Measurements from ENCODE around the gene LRRK1.

The LRRK1 gene

DNA sequence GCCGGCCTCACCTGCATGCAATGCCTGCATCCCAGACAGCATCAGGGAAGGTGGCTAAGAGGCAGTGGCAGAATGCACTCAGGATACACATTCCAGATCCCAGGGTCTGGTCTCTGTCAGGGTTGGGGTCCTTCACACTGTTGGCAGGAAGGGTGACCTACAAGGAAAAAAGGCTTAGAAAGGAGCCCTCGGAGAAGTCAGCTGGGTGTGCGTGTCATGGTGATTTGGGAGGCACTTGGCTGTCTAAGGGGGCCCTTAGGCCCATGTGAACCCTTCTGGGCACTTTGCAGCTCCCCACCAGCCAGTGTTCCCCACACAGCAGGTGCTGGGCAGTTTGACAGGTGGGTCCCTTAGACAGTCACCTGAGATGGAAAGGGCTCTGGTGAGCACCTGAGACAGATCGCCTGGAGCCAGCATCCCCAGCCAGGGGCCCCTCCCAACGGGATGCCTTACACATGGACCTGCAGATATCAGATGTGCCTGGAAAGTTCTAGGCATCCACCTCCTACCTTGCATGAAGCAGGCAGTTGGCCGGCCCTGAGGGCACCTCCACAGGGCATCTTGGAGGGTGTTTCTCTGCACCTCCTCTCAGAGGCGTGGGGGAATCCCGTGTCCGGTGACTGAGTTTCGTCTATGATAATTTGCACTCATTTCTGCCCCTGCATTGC is 131.6 kb downstream of the LRRK1 start:
- Histone ChIP-seq H2AFZ (ENCODE audit: insufficient read depth, low read length, poor library complexity) (no peak overlapping the region), H3K14ac (ENCODE audit: low read length) (no peak overlapping the region), H3K18ac (ENCODE audit: low read length) (no peak overlapping the region), H2BK5ac (ENCODE audit: low read depth, low read length, poor library complexity) (no peak overlapping the region), H3K36me3 (ENCODE audit: control insufficient read depth in 1 of 2, insufficient read depth in 2 of 2, low read length in 2 of 2) (no peaks in the 10 kb centered on the region), H3K79me1 (ENCODE audit: low read length) (no peaks in the 10 kb centered on the region), H3K9me3 (ENCODE audit: insufficient read depth, low read depth, low read length) (no peaks in the 10 kb centered on the region), H2BK12ac (ENCODE audit: low read length) (no peak overlapping the region), H3K79me2 (ENCODE audit: control insufficient read depth, insufficient read depth, low read length, poor library complexity) (no peaks in the 10 kb centered on the region), H3K4me3 (ENCODE audit: low read depth, low read length) (no peak overlapping the region), H3K27ac (ENCODE audit: low read depth, low read length) (no peak overlapping the region), H3K4me1 (ENCODE audit: control insufficient read depth in 1 of 2, insufficient read depth in 2 of 2, low read length in 2 of 2) (no peaks in the 10 kb centered on the region), H3K9ac (ENCODE audit: low read length) (no peak overlapping the region), H3K23ac (ENCODE audit: low read length) (no peak overlapping the region), H3K27me3 (ENCODE audit: insufficient read depth, low read length) (no peaks in the 10 kb centered on the region), H2AK5ac (ENCODE audit: low read length) (no peak overlapping the region), H3K4me2 (ENCODE audit: low read length) (no peak overlapping the region), H4K8ac (ENCODE audit: low read depth, low read length) (no peak overlapping the region), H2BK120ac (ENCODE audit: insufficient read depth, low read length, poor library complexity) (no peak overlapping the region), H4K12ac (ENCODE audit: low read depth, low read length) (no peak overlapping the region), H4K91ac (ENCODE audit: low read depth, low read length) (no peak overlapping the region), H3K4ac (ENCODE audit: low read depth, low read length) (no peak overlapping the region)
- DNase-seq = no peak
- no CpG with 5 or more reads among the region's 10 CpGs for WGBS (ENCODE audit: extremely low coverage, insufficient coverage, insufficient read length)

DNA sequence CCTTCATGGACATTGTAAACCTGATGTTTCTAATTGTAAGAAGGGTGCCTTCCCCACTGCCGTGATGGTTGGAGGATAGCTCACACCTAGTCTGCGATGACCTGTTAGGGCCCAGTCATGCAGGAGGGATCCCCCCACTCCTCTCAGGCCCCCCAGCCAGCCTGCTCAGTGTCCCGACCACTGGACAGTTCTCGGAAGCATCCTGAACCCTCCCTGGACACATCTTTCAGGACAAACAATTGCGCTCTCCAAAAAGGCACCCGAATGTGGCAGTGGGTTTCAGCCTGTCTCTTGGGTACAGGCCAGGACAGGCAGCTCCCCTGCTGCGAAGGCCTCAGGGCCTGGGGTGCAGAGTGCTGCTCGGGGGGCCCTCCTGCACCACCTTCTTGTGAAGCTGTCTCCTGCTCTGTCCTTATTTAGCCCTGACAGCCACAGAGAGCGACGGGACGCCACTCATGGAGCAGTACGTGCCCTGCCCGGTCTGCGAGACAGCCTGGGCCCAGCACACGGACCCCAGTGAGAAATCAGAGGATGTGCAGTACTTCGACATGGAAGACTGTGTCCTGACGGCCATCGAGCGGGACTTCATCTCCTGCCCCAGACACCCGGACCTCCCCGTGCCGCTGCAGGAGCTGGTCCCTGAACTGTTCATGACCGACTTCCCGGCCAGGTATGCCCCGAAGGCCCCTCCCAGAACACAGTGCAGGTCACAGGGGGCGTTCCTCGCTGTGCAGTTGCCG is 132.3 kb downstream of the LRRK1 start:
- Histone ChIP-seq H3K9me3 (ENCODE audit: insufficient read depth, low read depth, low read length) (no peaks in the 10 kb centered on the region), H3K27me3 (ENCODE audit: insufficient read depth, low read length) (no peaks in the 10 kb centered on the region), H2BK120ac (ENCODE audit: insufficient read depth, low read length, poor library complexity) (no peak overlapping the region), H3K36me3 (ENCODE audit: control insufficient read depth in 1 of 2, insufficient read depth in 2 of 2, low read length in 2 of 2) (no peaks in the 10 kb centered on the region), H2AFZ (ENCODE audit: insufficient read depth, low read length, poor library complexity) (no peak overlapping the region), H3K79me1 (ENCODE audit: low read length) (no peaks in the 10 kb centered on the region), H3K4ac (ENCODE audit: low read depth, low read length) (no peak overlapping the region), H4K91ac (ENCODE audit: low read depth, low read length) (no peak overlapping the region), H3K18ac (ENCODE audit: low read length) (no peak overlapping the region), H2BK12ac (ENCODE audit: low read length) (no peak overlapping the region), H3K23ac (ENCODE audit: low read length) (no peak overlapping the region), H2BK5ac (ENCODE audit: low read depth, low read length, poor library complexity) (no peak overlapping the region), H4K8ac (ENCODE audit: low read depth, low read length) (no peak overlapping the region), H4K12ac (ENCODE audit: low read depth, low read length) (no peak overlapping the region), H3K4me3 (ENCODE audit: low read depth, low read length) (no peak overlapping the region), H3K79me2 (ENCODE audit: control insufficient read depth, insufficient read depth, low read length, poor library complexity) (no peaks in the 10 kb centered on the region), H3K4me2 (ENCODE audit: low read length) (no peak overlapping the region), H3K4me1 (ENCODE audit: control insufficient read depth in 1 of 2, insufficient read depth in 2 of 2, low read length in 2 of 2) (no peaks in the 10 kb centered on the region), H3K9ac (ENCODE audit: low read length) (no peak overlapping the region), H2AK5ac (ENCODE audit: low read length) (no peak overlapping the region), H3K27ac (ENCODE audit: low read depth, low read length) (no peak overlapping the region), H3K14ac (ENCODE audit: low read length) (no peak overlapping the region)
- no peak for DNase-seq
- WGBS (ENCODE audit: extremely low coverage, insufficient coverage, insufficient read length) = no CpG with 5 or more reads among the region's 28 CpGs

DNA sequence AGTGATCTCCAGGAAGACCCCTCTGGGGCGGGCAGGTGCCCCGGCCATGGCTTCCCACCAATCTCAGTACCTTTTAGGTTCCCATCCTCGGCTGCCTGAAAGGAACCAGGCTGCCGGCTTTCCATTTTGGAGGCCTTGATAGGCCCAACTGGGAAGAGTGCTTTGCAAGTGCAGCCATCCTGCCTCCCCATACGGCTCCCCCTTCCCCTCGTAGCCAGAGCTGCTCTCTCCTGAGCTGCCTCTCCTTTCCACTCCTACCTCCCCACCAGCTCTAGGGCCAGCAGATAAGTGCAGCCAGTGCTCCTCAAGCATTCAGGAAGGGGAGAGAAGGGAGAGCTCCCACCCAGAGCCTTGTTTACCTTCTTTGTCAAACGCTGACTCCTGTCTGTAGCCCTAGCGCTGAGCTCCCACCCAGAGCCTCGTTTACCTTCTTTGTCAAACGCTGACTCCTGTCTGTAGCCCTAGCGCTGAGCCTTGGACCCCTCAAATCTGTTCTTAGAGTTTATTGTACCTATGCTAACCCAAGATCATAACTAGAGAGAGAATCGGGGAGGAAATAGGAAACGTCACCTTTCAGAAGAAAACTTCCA is 133.0 kb downstream of the LRRK1 start:
- no peaks in the 10 kb centered on the region for H3K27me3 ChIP-seq (ENCODE audit: insufficient read depth, low read length)
- no peak overlapping the region for H3K4me2 ChIP-seq (ENCODE audit: low read length)
- WGBS (ENCODE audit: extremely low coverage, insufficient coverage, insufficient read length) = no CpG with 5 or more reads among the region's 13 CpGs
- H3K79me2 ChIP-seq (ENCODE audit: control insufficient read depth, insufficient read depth, low read length, poor library complexity) = no peaks in the 10 kb centered on the region
- H3K18ac ChIP-seq (ENCODE audit: low read length) = no peak overlapping the region
- DNase-seq = no peak
- no peak overlapping the region for H3K27ac ChIP-seq (ENCODE audit: low read depth, low read length)
- H2AFZ ChIP-seq (ENCODE audit: insufficient read depth, low read length, poor library complexity) = no peak overlapping the region
- no peak overlapping the region for H3K14ac ChIP-seq (ENCODE audit: low read length)
- no peak overlapping the region for H4K91ac ChIP-seq (ENCODE audit: low read depth, low read length)
- no peak overlapping the region for H2BK5ac ChIP-seq (ENCODE audit: low read depth, low read length, poor library complexity)
- no peak overlapping the region for H4K12ac ChIP-seq (ENCODE audit: low read depth, low read length)
- no peak overlapping the region for H3K23ac ChIP-seq (ENCODE audit: low read length)
- no peaks in the 10 kb centered on the region for H3K9me3 ChIP-seq (ENCODE audit: insufficient read depth, low read depth, low read length)
- H3K9ac ChIP-seq (ENCODE audit: low read length) = no peak overlapping the region
- no peaks in the 10 kb centered on the region for H3K4me1 ChIP-seq (ENCODE audit: control insufficient read depth in 1 of 2, insufficient read depth in 2 of 2, low read length in 2 of 2)
- no peaks in the 10 kb centered on the region for H3K79me1 ChIP-seq (ENCODE audit: low read length)
- H3K36me3 ChIP-seq (ENCODE audit: control insufficient read depth in 1 of 2, insufficient read depth in 2 of 2, low read length in 2 of 2) = no peaks in the 10 kb centered on the region
- no peak overlapping the region for H2BK12ac ChIP-seq (ENCODE audit: low read length)
- H3K4me3 ChIP-seq (ENCODE audit: low read depth, low read length) = no peak overlapping the region
- H2AK5ac ChIP-seq (ENCODE audit: low read length) = no peak overlapping the region
- no peak overlapping the region for H4K8ac ChIP-seq (ENCODE audit: low read depth, low read length)
- H3K4ac ChIP-seq (ENCODE audit: low read depth, low read length) = no peak overlapping the region
- H2BK120ac ChIP-seq (ENCODE audit: insufficient read depth, low read length, poor library complexity) = no peak overlapping the region

DNA sequence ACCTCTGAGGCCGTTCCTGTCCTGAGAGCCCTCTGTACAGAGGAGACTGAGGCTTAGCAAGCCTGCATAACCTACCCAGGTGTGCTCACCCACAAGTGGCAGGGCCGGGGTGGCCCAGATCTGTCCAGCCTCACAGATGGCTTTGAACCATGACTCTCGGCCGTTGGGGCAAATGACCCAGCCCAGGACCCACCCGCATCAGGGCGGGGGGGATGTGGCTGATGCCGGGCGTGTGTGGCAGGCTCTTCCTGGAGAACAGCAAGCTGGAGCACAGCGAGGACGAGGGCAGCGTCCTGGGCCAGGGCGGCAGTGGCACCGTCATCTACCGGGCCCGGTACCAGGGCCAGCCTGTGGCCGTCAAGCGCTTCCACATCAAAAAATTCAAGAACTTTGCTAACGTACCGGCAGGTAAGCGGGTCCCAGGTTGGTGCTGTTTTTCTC is 133.5 kb downstream of the LRRK1 start:
- Histone ChIP-seq H2AFZ (ENCODE audit: insufficient read depth, low read length, poor library complexity) (no peak overlapping the region), H2BK12ac (ENCODE audit: low read length) (no peak overlapping the region), H3K79me1 (ENCODE audit: low read length) (no peaks in the 10 kb centered on the region), H3K79me2 (ENCODE audit: control insufficient read depth, insufficient read depth, low read length, poor library complexity) (no peaks in the 10 kb centered on the region), H3K23ac (ENCODE audit: low read length) (no peak overlapping the region), H3K14ac (ENCODE audit: low read length) (no peak overlapping the region), H4K91ac (ENCODE audit: low read depth, low read length) (no peak overlapping the region), H4K12ac (ENCODE audit: low read depth, low read length) (no peak overlapping the region), H3K9ac (ENCODE audit: low read length) (no peak overlapping the region), H3K9me3 (ENCODE audit: insufficient read depth, low read depth, low read length) (peaks cover under 1% of the 10 kb centered on the region), H3K4ac (ENCODE audit: low read depth, low read length) (no peak overlapping the region), H2BK5ac (ENCODE audit: low read depth, low read length, poor library complexity) (no peak overlapping the region), H3K18ac (ENCODE audit: low read length) (no peak overlapping the region), H3K36me3 (ENCODE audit: control insufficient read depth in 1 of 2, insufficient read depth in 2 of 2, low read length in 2 of 2) (no peaks in the 10 kb centered on the region), H3K27me3 (ENCODE audit: insufficient read depth, low read length) (no peaks in the 10 kb centered on the region), H4K8ac (ENCODE audit: low read depth, low read length) (no peak overlapping the region), H2BK120ac (ENCODE audit: insufficient read depth, low read length, poor library complexity) (no peak overlapping the region), H3K4me2 (ENCODE audit: low read length) (no peak overlapping the region), H3K4me1 (ENCODE audit: control insufficient read depth in 1 of 2, insufficient read depth in 2 of 2, low read length in 2 of 2) (no peaks in the 10 kb centered on the region), H3K27ac (ENCODE audit: low read depth, low read length) (no peak overlapping the region), H2AK5ac (ENCODE audit: low read length) (no peak overlapping the region), H3K4me3 (ENCODE audit: low read depth, low read length) (no peak overlapping the region)
- no CpG with 5 or more reads among the region's 20 CpGs for WGBS (ENCODE audit: extremely low coverage, insufficient coverage, insufficient read length)
- DNase-seq = no peak

Data from trophoblast cell (in vitro differentiated cells and primary cell).